Measurements from ENCODE around the gene TMEM11.

TMEM11 gene

DNA sequence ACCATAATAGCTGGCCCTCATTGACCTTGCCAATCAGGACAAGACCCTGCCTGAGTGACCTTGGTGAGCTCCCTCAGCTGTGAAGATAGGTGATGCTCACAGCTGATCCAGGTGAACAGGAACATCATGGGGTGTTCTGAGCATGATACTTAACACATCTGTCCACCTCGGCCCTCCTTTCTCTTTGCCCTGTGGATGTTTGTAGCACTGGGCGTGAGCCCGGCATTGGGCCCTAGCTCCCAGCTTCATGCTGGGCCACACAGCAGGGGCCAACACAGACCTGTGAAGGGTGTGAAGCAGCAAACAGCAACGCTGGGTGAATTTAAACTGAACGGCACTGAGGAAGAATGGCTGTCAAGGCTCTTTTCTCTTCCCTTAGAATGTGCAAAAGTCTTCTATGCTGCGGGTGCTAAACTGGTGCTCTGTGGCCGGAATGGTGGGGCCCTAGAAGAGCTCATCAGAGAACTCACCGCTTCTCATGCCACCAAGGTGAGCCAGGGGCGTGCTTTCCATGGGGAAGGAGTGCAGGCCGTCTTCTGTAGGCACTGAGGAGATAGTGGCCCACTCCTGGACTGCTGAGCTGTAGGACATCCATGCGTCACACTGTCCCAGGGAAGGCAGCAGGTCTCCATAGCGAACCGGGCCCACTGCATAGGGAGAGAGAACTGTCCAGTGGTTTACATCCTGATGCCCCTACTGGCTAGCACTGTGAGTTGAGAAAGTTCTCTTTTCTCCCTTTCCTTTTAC is 35.9 kb downstream of the TMEM11 start:
- DNase-seq = no peak

DNA sequence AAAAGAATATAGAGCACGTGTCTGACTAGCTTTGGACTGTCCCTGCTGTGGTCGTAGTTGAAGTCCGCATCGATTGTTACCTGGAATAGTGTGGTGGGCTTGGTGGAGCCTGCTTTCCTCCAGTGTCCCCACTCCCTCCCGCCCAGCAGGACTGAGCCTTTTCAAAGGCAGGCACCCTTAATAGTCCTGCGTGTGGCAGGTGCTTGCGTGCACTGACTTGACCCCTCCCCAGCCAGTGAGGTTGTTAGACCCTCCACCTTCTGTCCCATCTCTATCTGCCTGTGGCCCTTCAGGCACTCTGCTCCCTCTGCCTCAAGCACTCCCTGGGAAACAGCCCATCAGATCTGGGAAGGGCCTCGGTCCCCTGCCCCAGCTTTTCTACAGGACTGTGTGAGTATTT is 36.6 kb downstream of the TMEM11 start:
- no peak for DNase-seq

DNA sequence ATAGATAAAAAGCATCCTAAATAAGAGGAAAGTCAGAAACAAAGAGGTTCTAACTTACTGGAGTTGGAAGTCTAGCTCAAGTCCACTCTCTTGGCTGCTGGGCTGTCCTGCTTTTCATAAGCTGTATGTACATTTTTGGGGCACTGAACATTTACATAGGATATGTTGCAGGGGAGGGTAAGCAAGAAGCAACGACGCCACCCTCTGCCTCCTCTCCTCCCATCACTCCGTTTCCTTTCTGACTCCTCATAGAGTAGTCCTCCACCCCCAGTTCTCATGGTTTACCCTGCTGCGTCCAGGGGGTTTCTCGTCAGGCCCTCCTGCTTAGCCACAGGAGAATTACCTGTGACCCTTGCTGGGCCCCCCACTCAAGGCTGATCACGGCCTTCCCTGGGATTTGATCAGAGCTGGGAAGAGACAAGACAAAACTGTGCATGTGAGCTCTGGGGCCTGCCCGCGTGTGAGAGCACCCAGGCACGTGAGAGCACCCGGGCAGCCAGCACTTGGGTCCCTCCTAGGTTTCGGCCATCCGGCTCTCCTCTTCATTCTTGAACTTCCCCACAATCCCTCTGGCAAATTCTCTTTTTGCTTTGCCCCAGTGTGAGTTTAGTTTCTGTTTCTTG is 37.1 kb downstream of the TMEM11 start:
- no peak for DNase-seq

DNA sequence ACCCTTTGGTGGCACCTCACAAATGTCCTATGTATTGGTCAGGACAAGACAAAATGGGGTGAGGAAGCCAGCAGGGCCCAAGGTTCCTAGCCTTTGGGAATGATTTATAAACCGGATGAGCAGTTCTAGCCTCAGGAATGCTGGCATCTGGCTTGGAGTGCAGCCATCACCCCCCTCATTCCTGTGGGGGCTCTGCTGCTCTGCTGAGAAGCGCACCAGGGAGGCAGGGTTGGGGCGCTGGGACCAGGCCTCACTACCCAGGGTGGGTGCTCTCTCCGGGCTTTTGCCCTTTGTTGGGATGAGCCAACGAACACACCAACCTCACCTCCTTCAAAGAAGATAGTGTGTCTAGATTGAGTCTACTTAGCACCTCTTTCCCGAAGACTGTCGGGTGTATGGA is 39.2 kb downstream of the TMEM11 start:
- no peak for DNase-seq

DNA sequence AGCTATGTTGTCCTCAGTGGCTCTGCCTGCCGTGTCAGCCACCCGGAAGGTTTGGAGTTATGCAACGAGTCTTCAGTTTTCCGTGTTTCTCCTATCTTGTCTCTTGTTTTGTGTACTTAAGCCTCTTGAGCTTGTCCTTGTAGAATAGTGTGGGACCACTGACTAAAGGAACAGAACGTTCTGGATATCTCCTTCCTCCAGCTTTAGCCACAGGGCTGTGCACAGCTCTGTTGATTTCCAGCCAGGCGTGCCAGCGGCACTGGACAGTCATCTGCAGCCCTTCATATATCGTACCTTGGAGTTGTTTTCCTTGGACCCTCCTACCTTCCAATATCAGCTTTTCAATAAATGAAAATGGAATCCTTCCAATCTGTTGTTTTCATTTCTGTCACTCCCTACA is 39.8 kb downstream of the TMEM11 start:
- DNase-seq = no peak

DNA sequence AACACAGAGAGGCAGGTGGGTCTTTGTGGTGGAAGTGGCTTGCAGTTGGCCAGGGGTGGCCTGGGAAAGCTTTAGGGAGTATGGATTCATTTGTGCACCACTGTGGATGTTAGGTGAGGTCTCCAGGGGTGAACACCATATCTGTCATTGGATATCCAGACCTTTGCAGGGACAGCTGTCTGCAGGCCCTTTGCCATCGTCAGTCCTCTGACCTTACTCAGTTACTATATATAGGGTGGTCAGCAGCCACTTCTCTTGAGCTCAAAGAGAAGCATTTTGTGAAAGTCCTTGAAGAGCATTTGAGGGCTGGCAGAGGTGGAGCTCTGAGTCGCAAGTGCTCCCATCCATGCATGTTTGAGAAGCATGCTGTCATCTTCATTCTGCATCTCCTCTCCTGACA is 40.4 kb downstream of the TMEM11 start:
- no peak for DNase-seq

DNA sequence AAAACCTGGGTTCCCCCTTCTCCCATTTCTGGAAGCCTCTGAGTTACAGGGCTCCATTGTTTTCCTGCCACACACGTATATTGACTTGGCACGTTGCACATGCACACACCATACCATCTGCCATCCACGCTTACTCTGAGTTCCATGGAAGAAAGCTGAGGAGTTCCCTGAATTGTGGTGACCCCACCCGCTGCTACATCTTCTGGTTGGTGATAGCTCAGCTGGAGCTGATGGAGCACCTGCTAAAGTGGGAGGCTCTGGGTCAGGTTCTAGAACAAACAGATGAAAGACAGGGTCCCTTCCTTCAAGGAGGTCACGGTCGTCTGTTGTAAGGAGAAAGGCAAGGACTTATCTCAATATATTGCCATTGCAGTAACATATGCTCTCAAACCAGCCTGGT is 41.1 kb downstream of the TMEM11 start:
- DNase-seq = no peak

DNA sequence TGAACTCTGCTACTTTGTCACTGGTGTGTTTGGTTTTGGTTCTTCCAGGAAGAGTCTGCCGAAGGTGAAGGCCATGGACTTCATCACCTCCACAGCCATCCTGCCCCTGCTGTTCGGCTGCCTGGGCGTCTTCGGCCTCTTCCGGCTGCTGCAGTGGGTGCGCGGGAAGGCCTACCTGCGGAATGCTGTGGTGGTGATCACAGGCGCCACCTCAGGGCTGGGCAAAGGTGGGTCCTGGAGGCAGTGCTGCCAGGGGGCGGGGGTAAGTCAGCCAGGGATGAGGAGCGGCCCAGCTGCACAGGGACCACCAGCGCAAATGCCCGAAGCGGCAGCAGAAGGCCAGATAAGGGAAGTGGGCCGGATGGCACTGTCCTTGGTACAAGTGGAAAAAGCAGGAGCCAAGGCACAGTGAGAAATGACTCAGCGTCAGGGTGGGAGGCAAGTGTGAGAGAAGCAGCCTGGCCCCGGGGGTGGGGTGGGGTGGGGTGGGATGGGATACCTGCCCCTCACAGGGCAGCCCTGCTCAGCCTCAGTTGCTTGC is 41.9 kb downstream of the TMEM11 start:
- DNase-seq = no peak

DNA sequence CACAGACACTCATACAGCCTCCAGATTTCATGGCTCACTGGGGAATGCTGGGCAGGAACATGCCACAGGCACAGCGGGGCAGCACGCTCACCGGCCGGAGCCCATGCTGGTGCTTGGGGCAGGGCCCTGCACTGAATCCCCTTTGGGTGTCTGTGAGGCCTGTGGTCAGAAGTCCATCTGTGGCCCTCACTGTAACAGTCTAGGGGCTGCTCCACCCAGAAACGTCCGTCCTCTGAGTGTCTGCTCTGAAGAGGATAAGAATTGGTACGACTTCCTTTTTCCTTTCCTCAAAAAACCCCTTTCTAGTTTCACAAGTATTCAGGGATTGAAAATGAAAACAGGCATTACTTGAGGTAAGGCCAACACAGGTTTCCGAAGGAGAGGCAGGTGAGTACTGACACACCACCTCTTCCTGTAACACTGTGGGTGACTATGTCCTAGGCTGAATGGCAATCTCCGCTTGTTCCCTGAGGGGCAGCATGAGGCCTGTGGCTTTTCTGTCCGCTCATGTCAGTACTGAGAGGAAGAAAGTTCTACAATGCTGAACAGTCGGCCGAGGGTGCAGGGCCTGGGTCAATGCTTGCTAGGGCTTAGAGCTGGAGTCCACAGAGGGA is 42.5 kb downstream of the TMEM11 start:
- DNase-seq = no peak

DNA sequence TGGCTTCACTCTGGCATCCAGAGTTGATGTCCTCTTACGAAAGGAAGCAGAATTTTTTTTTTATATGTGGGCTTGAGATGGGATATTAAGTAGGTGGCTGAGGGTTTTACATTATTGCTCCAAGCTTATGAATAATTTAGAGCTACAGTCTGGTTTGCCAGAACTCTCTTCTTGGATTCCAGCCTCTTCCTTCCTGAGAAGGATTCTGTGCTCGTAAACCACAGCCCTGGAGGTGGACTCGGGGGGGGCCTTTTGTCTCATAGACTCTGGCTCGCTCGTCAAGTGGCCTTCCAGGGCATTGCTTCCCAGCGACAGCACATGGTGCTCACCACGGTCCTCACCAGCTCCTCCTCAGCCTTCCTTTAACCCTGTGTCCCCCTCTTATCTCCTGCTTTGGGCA is 43.2 kb downstream of the TMEM11 start:
- DNase-seq = no peak

DNA sequence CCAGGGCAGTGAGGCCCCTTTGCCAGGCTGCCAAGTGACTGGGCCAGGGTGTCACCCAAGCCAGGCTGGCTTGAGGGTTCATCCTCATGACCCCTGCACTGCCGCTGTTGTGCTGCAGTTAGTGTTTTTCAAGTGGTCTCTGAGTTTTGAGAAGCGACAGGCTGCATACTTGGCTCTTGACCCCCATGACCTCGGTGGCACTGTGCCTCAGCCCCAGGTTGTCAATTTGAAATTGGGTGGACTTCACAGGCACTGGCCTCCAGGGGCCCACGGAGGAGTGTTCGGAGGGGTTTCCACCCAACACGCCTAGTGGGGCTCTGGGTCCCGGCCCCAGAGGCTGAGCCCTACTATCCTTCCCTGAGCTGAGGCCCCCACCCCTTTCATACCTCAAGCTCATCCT is 44.5 kb downstream of the TMEM11 start:
- no peak for DNase-seq

DNA sequence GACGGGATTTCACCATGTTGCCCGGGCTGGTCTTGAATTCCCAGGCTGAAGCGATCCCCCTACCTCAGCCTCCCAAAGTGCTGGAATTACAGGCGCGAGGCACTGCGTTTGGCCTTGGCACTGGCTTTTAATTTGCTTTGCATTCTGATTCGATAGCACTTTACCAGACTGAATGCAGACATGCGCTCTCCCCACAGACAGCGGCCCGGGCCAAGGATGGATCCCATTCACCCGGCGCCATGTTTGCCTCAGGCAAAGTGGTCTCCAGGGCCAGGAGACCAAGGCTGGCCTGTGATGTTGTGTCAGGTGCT is 45.5 kb downstream of the TMEM11 start:
- DNase-seq = no peak

DNA sequence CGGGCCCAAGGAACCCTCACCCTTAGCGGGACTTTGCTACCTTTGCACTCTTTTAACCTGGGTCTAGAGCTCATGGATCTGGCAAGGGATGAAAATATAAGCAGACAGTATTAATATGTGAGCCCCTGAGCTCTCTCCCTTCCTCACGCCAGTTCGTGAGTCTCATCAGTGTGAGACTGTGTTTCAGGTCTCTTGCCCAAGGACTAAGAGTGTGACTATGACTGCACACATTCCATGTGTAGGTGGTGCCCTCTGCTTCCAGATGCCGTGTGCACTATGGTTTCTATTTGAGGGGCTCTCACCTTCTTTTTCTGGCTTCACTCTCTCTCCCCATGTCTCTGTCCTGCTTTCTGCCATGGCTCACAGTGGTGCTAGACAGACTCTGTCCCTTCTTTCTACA is 46.7 kb downstream of the TMEM11 start:
- DNase-seq = no peak

DNA sequence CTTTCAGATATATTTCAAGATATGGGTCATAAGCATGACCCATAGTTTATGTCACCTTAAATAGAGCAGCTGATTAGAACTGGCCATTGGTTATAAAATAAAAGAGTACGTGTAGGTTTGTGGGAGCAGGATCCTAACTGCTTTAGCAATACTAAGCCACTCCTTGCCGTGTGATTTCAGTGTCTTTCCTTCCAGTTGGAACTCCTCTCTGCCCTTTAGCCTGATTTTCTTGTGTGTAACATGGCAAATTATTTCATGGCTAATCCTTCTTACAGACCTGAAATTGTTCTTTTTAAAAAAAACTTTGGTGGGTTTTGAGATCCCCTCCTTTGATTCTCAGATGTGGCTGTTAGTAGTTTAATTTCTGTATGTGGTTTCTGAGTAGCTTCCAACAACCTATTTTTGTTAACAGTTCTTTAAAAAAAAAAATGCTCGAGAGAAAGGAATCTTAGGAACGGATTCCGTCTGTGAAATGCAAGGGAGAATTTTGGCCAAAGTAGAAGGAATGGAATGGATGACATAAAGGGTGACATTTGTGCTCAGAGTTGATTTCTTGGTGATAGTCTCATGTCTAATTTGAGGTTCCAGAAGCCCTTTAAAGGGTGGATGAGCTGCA is 47.3 kb downstream of the TMEM11 start:
- DNase-seq = no peak

DNA sequence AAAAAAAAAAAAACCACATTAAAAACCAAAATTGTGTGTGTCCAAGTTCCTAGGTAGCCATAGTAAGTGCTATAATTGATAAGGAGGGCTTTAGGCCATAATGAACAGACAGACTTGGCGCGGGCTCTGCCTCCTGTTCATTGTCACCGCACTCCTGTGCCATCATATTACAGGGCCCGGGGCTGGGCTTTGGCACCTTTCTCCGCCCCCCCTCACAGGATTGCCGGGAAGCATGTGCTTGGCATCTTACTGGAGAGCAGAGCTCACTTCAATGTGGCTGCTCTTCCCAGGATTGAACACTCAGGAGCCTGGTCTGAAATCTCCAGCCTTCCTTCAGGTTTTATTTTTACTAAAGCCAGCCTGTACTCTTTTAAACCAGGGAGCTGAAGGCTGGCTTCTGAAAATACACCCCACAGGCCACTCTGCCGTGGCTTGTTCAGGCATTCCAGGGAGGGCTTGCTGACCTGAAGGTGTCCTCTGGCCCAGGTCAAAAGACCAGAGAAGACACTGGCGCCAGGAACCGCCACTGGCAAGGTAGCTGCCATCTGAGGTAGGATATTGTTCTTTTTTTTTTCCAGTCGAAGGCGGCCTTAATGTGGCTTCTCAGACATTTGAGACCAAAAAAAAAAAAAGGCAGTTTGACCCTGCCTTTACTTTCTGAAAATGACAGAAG is 47.9 kb downstream of the TMEM11 start:
- DNase-seq = no peak

DNA sequence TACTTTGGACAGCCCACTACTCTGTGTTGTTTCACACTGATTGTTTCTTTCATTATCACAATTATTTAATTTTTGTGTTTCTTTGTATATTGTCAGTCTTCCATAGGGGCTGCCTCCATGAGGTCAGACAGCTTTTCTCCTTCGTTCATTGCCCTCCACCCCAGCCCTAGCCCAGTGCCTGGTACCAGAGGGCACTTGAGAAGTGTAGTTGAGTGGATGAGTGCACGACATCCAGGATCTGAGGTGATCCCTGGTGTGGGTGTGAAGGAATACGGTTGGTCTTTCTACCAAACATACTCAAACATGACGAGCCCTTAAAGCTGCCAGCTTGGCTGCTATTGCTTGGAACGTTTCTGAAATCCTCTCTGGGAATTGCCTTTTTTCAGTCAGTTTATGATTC is 49.3 kb downstream of the TMEM11 start:
- no peak for DNase-seq

DNA sequence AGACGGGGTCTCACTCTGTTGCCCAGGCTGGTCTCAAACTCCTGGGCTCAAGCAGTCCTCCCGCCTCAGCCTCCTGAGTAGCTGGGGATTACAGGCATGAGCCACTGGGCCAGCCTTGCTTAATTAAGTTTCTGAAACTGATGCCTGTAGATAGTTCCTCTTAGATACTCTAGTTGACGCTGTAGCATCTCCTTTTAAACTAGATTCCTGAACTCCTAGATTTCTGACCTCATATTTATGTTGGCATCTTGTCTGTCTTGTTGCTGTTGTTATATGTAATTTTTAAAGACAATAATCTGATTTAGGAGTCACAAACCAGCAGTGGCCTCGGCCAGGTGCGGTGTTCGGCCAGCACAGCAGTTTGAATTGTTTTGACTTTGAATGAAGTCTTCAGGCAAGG is 49.7 kb downstream of the TMEM11 start:
- no peak for DNase-seq

DNA sequence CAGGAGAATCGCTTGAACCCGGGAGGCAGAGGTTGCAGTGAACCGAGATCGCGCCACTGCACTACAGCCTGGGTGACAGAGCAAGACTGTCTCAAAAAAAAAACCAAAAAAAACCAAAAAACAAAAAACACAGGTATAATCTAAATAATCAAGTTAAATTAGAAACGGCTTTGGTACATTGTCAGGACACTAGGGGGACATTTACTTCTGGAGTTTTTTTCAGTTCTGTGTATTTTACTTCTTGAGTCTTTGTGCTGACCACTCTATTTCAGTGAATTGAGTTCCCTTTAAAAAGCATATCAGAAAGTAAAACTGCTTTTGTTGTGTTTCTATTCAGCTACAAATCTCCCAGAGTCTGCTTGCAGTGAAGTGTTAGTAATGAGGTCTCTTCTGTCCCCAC is 50.9 kb downstream of the TMEM11 start:
- no peak for DNase-seq

DNA sequence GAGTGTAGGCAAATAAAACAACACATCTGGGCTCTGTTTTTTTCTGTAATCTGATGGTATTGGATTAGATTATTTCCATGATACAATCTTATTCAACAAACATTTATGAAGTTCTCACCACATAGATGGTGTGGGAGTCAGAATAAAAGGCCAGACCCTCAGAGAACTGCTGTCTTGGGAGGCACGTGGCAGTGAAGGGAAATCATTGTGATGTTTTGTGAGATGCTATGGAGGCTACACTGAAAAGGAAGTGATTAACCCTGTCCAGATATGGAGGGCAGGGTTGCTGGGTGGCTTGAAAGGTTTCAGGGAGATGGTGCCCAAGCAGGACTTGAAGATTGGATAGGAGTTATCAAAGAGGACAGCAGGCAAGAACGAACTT is 51.6 kb downstream of the TMEM11 start:
- no peak for DNase-seq

DNA sequence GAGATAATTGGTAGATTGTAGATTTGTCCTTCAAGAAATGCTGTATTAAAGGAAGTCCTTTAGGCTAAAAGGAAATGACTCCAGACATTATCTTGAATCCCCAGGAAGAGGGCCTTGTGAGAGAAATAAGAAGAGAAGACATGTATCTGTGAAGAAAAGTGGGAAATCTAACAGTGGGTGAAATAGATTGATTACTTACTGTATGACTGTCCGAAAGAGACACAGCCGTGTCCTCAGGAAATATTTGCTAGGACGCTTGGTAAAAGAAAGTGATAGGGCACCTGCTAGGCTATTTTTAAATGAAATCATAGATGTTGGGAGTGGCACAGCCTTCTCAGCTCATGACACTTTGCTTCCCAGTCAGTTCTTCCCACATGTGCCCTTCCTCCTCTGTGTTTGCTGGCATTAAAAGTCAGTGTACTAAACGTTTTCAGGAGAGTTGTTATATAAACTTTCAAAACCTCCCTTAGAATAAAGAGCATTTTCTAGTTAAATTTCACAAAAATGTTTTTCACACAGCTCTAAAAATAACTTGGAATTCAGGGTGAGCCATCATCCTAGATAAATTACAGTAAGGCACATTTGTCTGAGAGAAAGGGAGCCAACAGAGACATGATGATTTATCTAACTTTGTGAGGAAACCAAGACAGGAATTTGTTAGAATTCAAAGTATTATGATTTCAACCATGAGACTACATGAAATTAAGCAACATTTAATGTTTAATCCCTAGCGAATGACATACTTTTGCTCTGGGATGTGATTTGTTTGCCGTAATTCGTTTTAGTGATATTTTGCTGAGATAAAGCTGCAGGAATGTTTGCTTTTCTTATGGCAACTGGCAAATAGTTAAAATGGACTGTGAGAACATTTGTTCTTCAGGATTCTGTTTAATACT is 52.2 kb downstream of the TMEM11 start:
- no peak for DNase-seq

DNA sequence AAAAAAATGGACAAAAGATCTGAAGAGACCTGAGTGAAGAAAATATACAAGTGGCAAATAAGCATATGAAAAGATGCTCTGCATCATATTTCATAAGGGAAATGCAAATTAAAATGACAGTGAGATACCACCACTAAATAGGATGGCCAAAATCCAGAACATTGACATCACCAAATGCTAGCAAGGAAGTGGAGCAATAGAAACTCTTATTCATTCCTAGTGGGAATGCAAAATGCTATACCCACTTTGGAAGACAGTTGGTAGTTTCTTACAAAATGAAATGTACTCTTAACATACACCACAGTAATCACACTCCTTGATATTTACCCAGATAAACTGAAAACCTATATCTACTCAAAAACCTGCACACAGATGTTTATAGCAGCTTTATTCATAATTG is 53.6 kb downstream of the TMEM11 start:
- DNase-seq = no peak

DNA sequence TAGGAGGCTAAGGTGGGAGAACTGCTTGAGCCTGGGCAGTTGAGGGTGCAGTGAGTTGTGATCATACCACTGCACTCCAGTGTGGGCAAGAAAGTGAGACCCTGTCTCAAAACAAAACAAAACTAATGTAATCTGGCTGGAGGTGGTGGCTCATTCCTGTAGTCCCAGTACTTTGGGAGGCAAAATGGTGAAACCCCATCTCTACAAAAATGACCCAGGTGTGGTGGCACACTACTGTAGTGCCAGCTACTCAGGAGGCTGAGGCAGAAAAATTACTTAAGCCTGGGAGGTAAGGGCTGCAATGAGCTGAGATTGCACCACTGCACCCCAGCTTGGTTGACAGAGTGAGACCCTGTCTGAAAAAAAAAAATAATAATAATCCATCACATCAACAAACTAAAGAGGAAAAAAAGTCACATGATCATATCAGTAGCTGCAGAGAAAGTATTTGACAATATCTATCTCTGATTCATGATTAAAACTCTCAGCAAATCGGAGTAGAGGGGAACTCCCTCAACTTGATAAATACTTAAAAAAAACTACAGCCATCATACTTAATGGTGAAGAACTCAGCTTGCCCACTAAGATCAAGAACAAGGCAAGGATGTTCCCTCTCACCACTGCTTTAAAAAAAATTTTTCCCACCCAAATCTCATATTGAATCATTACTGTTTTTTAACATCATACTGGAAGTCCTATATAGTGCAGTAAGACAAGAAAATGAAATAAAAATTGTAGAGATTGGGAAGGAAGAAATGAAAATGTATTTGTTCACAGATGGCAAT is 56.2 kb downstream of the TMEM11 start:
- no peak for DNase-seq

Data from activated CD4-positive, CD25-positive, alpha-beta regulatory T cell (primary cell).